Superior temporal gyrus (tissue), 1 donor: ENCODE data around the gene CAT.

ENCODE experiments used
- DNase-seq: peaks from one replicate; pipeline ENCODE4 v3.0.0-alpha.2; 2016; ENCODE audit errors: extremely low spot score

CAT gene

GRCh38 chr11:34425360-34425759, 13.4 kb upstream of the CAT start:
- DNase-seq, result no peak

- no peak for DNase-seq
Measured at GRCh38 chr11:34425867-34426266, 12.9 kb upstream of the CAT start.

GRCh38 chr11:34426766-34427185, 12.0 kb upstream of the CAT start:
- DNase-seq, result no peak

- DNase-seq, result no peak
Measured at GRCh38 chr11:34427186-34427805, 11.4 kb upstream of the CAT start.

- no peak for DNase-seq
Measured at GRCh38 chr11:34431979-34432378, 6.8 kb upstream of the CAT start.

- DNase-seq, result no peak
Measured at GRCh38 chr11:34432822-34433221, 5.9 kb upstream of the CAT start.

- no peak for DNase-seq
Measured at GRCh38 chr11:34433899-34434298, 4.8 kb upstream of the CAT start.

GRCh38 chr11:34437224-34438125, 1.3 kb upstream of the CAT start:
- no peak for DNase-seq

- DNase-seq, result no peak
Measured at GRCh38 chr11:34439610-34440198, 970 bp downstream of the CAT start.

GRCh38 chr11:34441814-34442213, 3.1 kb downstream of the CAT start:
- no peak for DNase-seq

GRCh38 chr11:34443136-34443535, 4.4 kb downstream of the CAT start:
- no peak for DNase-seq

GRCh38 chr11:34444428-34444827, 5.7 kb downstream of the CAT start:
- no peak for DNase-seq

- no peak for DNase-seq
Measured at GRCh38 chr11:34445956-34446355, 7.2 kb downstream of the CAT start.

GRCh38 chr11:34446386-34446785, 7.7 kb downstream of the CAT start:
- no peak for DNase-seq

- no peak for DNase-seq
Measured at GRCh38 chr11:34447044-34447443, 8.3 kb downstream of the CAT start.

GRCh38 chr11:34448223-34448994, 9.7 kb downstream of the CAT start:
- no peak for DNase-seq

GRCh38 chr11:34449013-34449412, 10.3 kb downstream of the CAT start:
- no peak for DNase-seq

GRCh38 chr11:34451053-34451452, 12.3 kb downstream of the CAT start:
- no peak for DNase-seq

GRCh38 chr11:34454308-34455032, 15.7 kb downstream of the CAT start:
- DNase-seq, result no peak

- DNase-seq, result no peak
Measured at GRCh38 chr11:34457607-34458006, 18.9 kb downstream of the CAT start.

- DNase-seq, result no peak
Measured at GRCh38 chr11:34458525-34458924, 19.8 kb downstream of the CAT start.
